HG03159 (cell line): ENCODE results near the gene KRTAP5-7.
"Not testable (repeated sequence)": the region's sequence is repeated elsewhere in the genome, so short reads cannot be mapped to it uniquely, and the experiment has no call there.

ENCODE experiments used
- ATAC-seq: cut with Tn5 transposase; IDR thresholded peaks from one replicate; pipeline ENCODE4 v1.9.1; 2021; ENCODE audit warnings: mild to moderate bottlenecking, moderate library complexity; ENCODE audit not compliant: unreplicated experiment

Gene KRTAP5-7

GRCh38 chr11:71532036-71532610, 5.1 kb downstream of the KRTAP5-7 start:
- no peak for ATAC-seq

GRCh38 chr11:71534711-71535608, 7.9 kb downstream of the KRTAP5-7 start:
- ATAC-seq: not testable (repeated sequence)

DNA sequence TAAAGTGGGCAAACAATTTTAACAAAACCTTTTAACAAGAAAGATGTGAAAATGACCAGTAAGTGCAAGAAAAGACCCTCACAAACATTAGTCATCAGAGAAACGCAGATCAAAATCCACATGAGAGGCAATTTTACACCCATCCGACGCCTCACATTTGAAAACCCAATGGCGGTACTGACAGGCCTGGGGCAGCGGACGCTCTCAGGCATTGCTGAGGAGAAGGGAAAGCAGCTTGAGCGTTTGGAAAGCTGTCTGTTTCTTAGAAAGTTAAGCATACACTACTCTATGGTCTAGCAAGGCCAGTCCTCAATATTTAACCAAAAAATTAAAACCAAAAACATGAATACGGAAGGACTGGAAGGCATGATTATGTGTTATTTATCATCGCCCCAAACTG, 8.8 kb downstream of the KRTAP5-7 start:
- no peak for ATAC-seq

DNA sequence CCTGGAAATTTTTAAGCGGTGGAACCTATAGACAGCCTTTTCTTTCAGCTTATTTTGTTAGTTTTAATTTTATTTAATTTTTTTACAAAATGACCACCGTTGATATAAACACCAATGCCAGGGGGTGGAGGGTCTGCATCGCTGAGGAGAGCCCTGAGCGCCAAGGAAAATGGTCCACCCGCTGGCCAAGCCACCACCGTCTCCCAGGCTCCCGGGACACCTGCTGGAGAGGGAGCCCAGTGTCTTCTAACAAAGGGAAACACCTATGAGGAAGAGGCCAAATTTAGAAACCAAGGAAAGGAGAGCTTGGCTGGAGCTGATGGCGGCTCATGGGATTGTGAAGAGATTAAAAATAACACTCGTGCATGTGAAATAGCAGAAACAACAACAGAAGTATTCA, 10.5 kb downstream of the KRTAP5-7 start:
- no peak for ATAC-seq

DNA sequence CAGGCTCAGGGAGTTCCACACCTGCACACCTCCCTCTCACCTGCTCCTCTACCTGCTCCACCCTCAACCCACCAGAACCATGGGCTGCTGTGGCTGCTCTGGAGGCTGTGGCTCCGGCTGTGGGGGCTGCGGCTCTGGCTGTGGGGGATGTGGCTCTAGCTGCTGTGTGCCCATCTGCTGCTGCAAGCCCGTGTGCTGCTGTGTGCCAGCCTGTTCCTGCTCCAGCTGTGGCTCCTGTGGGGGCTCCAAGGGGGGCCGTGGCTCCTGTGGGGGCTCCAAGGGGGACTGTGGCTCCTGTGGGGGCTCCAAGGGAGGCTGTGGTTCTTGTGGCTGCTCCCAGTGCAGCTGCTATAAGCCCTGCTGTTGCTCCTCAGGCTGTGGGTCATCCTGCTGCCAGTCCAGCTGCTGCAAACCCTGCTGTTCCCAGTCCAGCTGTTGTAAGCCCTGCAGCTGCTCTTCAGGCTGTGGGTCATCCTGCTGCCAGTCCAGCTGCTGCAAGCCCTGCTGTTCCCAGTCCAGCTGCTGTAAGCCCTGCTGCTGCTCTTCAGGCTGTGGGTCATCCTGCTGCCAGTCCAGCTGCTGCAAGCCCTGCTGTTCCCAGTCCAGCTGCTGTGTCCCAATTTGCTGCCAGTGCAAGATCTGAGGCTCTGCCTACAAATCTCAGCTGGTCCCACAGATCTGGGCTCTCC, 11.1 kb downstream of the KRTAP5-7 start, which contains the start of gene KRTAP5-8:
TSS of gene KRTAP5-8 (plus strand) at position 49 of the 689 bp plus-strand sequence. CDS start at position 80, 31 bp downstream.
- ATAC-seq: not testable (repeated sequence)

DNA sequence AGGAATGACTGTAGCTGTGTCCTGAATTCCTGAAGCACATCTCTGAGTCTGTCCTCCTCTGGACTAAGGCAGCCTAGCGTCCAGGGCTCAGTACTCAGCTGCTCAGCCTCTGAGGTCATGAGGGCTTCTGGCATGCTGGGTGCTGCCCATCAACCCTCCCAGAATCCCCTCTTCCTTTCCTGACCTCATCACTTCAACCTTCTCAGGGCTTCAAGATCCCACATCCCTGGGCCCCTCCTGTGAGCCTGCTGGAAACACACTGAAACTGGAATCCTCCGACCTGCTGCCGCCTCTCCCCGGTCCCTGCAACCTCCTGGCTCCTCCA, 11.6 kb downstream of the KRTAP5-7 start:
- no peak for ATAC-seq

DNA sequence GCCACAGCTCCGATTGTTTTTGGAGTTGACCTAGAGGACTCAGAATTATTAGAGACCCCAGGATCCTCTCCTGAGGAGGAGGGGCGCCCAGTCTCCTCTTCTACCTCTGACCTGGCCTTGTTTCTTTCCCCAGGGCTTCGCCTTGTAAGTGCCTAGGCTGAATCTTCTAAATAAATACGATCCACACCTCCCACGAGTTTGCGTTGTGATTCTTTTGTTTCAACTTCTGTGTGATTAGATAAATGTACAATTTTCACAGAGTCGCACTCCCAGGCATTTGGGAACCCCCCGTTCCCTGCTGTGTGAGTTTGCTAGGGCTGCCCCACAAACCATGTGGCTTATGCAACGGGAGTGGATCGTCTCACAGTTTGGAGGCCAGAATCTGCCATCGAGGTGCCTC, 11.9 kb downstream of the KRTAP5-7 start:
- ATAC-seq: no peak

- ATAC-seq: not testable (repeated sequence)
Observed at GRCh38 chr11:71539971-71540370, 12.9 kb downstream of the KRTAP5-7 start.

DNA sequence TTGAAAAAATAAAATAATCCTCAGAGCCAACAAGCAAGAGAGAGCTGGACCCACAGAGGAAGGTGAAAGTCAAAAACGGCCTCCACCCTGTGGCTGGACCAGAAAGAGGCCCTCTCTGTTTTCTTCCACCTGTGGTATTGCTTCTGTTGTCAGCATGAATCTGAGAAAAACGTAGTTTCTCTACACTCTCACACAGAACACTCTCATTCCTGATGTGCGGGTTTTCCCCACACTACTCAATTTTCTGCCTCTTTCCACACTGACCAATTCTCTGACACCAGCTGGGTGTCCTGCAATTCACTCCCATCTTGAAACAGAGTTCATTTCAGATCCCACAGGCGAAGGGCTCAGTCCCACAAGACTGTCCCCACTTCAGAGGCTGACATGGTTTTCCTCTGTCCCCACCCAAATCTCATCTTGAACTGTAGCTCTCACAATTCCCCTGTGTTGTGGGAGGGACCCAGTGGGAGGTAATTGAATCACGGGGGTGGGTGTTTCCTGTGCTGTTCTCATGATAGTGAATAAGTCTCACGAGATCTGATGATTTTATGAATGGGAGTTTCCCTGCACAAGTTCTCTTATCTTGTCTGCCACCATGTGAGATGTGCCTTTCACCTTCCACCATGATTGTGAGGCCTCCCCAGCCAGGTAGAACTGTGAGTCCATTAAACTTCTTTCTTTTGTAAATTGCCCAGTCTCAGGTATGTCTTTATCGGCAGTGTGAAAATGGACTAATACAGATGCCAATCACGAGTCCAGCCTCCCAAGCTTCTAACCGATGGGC, 13.6 kb downstream of the KRTAP5-7 start:
- ATAC-seq: not testable (repeated sequence)

DNA sequence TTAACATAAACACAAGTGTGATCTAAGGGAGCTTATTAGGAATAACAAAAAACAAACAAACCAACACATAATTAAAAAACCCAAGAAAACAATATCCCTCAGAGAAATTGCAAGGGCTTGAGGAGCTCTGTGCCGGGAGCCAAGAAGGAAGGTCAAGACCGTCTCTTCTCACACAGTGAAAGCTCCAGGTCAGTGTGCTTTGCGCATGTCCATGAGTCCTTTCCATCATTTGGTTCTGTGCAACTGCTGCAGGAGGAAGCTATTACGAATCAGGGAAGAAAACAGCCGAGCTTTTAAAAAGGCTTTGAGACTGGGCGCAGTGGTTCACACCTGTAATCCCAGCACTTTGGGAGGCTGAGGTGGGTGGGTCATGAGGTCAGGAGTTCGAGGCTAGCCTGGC, 15.3 kb downstream of the KRTAP5-7 start:
- ATAC-seq: no peak

DNA sequence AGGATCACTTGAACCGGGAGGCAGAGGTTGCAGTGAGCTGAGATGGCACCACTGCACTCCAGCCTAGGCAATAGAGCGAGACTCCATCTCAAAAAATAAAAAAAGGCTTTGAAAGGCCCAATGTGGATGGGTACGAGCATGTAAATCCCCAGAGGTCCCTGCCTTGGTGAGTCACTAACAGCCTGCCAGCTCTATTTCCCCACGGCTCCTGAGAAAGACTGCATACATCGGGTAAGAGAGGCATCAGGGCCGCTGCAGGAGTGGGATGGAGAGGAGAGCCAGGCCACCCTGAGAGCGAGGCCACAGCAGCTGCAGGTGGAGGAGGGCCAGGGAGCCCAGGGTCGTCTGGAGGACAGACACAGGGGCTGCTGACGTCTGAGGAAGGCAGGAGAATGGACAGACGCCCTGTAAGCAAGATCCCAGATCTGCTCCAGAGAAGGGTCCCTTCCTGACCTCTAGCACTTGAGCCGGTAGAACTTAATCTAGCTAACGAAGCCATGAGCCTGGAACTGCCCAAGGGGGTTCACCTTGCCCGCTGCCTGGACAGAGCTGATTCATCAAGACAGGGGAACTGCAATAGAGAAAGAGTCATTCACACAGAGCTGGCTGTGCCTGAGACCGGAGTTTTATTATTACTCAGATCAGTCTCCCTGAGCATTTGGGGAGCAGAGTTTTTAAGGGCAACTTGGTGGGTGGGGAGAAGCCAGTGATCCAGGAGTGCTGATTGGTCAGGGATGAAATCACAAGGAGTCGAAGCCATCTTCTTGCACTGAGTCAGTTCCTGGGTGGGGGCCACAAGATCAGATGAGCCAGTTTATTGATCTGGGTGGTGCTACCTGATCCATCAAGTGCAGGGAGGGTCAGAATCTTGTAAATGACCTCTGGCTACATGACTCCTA, 16.1 kb downstream of the KRTAP5-7 start:
- ATAC-seq: no peak

GRCh38 chr11:71543866-71544265, 16.8 kb downstream of the KRTAP5-7 start:
- no peak for ATAC-seq

DNA sequence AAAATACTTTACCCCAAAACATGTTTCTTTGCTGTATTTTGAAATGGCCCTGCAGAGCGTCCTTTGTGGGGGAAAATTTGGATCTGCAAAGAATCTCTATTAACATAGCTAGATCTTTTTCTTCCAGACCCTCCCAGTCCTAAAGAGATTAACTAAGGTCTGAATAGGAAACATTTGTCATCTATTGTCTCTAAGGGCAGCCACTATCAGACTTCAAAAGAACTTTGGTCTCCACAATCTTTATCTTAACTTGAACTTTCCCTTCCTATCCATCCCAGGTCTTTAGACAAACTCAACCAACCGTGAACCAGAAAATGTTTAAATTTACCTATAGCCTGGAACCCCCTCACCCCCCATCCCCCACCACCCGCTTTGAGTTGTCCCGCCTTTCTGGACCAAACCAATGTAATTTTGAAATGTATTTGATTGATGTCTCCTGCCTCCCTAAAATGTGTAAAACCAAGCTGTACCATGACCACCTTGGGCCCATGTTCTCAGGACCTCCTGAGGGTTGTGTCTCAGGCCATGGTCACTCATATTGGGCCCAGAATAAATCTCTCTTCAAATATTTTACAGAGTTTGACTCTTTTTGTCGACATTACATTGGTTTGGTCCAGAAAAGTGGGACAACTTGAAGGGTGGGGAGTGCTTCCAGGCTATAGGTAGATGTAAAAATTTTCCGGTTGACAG, 17.6 kb downstream of the KRTAP5-7 start:
- ATAC-seq: no peak

- no peak for ATAC-seq
Observed at GRCh38 chr11:71545405-71545966, 18.4 kb downstream of the KRTAP5-7 start.

- ATAC-seq: no peak
Observed at GRCh38 chr11:71548120-71548519, 21.1 kb downstream of the KRTAP5-7 start, which contains the start of gene KRTAP5-9. KRTAP5-9 (plus strand) TSS chr11:71548420; CDS start chr11:71548658, 238 bp downstream.

- ATAC-seq: no peak
Observed at GRCh38 chr11:71548716-71549151, 21.7 kb downstream of the KRTAP5-7 start.

- no peak for ATAC-seq
Observed at GRCh38 chr11:71551711-71552110, 24.6 kb downstream of the KRTAP5-7 start.

- no peak for ATAC-seq
Observed at GRCh38 chr11:71554996-71555395, 27.9 kb downstream of the KRTAP5-7 start.

- no peak for ATAC-seq
Observed at GRCh38 chr11:71555508-71555907, 28.4 kb downstream of the KRTAP5-7 start.
